Measurements from ENCODE around the gene HECTD2.
"Not testable (repeated sequence)": the region's sequence is repeated elsewhere in the genome, so short reads cannot be mapped to it uniquely, and the experiment has no call there.

The HECTD2 gene

DNA sequence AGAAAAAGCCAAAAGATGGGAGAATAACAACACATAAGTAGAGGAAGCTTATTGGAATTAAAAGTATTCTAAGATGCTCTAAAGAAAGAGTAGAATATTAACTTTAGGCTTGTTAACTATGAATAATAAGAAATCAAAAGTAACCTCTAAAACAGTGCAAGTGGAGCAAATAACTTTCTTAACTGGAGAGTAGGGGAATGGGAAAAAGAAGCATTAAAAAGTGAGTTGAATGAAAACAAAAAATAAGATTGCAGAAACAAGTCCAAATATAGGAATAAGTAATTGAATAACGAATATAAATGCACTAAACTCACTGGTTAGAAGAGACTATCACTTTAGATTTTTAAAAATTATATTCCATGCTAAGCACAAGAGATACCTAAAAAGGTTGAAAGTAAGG is 63.9 kb downstream of the HECTD2 start:
- DNase-seq (ENCODE audit: low spot score): no peak

DNA sequence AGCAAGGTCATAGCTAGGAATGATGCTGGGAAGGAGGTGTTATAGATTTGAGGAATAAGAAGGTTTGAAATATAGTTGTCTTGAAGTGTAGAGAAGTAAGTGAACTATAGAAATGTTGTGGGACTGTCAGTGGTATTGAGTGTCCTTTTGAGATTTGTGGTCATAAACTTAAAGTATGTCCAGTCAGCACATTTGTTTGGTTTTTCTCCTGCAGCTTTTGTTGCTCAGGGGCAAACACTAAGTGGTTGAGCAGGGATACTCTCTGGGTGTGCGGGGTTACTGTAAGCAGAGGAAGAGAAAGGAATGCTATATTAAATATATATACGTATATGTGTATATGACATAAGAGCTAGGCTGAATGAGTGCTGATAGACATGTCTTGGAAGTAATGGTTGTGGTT is 67.1 kb downstream of the HECTD2 start:
- DNase-seq (ENCODE audit: low spot score): no peak

- DNase-seq (ENCODE audit: low spot score): no peak
Measured at GRCh38 chr10:91479583-91479982, 69.4 kb downstream of the HECTD2 start.

- DNase-seq (ENCODE audit: low spot score): no peak
Measured at GRCh38 chr10:91487911-91488582, 77.9 kb downstream of the HECTD2 start.

DNA sequence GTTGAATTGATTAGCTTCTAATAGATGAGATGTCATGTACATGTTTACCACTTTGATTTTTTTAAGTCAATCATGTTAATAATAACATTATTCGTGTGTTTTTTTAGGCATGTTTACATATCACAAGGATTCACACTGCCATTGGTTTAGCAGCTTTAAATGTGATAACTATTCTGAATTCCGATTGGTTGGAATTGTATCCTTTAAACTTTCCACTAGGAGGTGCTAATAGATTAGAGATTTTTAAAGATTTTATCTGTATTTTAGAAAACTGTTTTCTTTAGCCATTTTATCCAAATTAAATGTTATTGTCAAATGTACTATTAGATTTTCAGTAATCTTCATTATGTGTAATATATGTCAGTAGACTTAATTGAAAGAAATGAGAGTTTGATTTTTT is 83.2 kb downstream of the HECTD2 start:
- DNase-seq (ENCODE audit: low spot score): no peak

DNA sequence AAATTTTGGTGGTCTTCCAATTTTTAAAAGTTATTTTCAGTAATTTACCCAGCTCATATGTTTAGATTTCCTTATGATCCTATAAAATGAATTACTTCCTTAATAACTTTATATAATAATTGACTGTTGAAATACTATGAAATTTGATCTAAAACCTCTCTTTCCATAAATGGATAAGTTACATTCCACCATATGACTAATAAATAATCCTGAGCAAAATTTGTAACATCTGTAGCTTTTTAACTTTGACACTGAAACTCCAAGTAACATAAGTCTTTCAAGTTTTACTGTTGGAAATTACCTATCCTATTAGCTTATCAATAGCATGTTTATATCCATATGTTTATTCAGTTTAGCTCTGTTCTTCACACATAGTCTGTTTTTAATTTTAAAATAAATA is 85.3 kb downstream of the HECTD2 start:
- no peak for DNase-seq (ENCODE audit: low spot score)

- no peak for DNase-seq (ENCODE audit: low spot score)
Measured at GRCh38 chr10:91496016-91496415, 85.9 kb downstream of the HECTD2 start.

DNA sequence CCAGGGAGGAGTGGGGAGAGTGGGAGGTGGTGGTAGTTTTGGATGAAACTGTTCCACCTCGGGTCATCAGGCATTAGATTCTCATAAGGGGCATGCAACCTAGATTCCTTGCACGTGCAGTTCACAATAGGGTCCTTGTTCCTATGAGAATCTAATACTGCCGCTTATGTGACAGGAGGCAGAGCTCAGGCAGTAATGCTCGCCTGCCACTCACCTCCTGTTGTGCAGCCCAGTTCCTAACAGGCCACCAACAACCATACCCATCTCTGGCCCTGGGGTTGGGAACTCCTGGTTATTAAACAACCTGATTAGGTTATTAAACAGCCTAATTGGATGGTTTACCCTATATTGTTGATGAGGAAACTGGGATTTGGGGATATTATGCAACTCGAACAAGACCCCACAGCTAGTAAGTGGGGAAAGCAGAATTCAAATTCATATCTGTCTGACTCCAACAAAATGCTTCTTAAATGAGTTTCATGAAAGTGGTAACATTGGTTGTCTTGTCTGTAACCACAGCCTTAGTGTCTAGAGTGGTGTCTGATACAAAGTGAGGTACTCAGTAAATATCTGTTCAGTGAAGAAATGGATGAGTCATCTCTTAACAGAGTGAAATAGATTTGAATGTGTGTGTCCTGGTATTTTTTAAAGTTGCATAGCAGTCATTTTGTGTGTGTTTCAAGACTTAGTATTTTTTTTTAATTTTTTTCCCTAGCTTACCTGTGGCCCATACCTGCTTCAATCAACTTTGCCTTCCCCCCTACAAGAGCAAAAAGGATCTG is 101.6 kb downstream of the HECTD2 start:
- no peak for DNase-seq (ENCODE audit: low spot score)

- no peak for DNase-seq (ENCODE audit: low spot score)
Measured at GRCh38 chr10:91512458-91512857, 102.3 kb downstream of the HECTD2 start.

GRCh38 chr10:91513598-91514424 is 103.7 kb downstream of the HECTD2 start:
- DNase-seq (ENCODE audit: low spot score): no peak

- DNase-seq (ENCODE audit: low spot score): no peak
Measured at GRCh38 chr10:91514787-91515186, 104.6 kb downstream of the HECTD2 start.

DNA sequence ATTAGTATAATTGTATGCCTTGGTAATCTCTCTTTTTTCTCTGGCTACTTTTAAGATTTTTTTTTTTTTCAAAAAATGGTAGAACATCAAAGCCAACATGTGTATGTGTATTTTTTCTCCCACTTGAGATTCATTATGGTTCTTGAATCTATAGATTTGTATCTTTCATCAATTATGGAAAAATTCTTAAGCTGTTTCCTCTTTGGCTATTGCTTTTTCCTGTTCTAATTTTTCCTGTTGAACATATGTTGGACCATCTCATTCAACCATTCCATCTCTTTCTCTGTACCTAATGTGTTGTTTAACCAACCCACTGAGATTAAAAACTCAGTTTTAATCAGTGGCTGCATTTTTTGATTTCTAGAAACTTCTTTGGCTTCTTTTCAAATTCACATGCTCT is 107.2 kb downstream of the HECTD2 start:
- DNase-seq (ENCODE audit: low spot score): no peak

- DNase-seq (ENCODE audit: low spot score): no peak
Measured at GRCh38 chr10:91519899-91520514, 109.9 kb downstream of the HECTD2 start.

- no peak for DNase-seq (ENCODE audit: low spot score)
Measured at GRCh38 chr10:91520661-91521060, 110.5 kb downstream of the HECTD2 start.

DNA sequence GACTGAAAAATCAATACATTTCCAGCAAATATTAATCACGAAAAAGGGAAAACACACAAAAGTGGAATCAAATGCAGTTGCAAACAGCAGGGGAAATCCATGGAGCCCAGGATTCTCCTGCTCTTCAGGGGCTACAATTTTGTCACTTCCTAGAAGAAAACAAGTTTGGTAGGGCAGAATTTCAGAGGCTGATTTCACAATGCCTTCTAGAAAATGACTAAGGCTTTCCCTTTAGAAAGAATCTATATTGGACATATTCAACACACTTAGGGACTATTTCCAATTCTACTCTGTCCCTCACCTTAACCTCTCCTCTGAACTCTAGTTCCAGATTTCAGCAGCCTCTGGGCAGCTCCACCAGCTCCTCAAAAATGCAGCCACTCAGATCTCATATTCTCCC is 111.3 kb downstream of the HECTD2 start:
- DNase-seq (ENCODE audit: low spot score): no peak

GRCh38 chr10:91525896-91526712 is 116.0 kb downstream of the HECTD2 start:
- DNase-seq (ENCODE audit: low spot score): no peak

DNA sequence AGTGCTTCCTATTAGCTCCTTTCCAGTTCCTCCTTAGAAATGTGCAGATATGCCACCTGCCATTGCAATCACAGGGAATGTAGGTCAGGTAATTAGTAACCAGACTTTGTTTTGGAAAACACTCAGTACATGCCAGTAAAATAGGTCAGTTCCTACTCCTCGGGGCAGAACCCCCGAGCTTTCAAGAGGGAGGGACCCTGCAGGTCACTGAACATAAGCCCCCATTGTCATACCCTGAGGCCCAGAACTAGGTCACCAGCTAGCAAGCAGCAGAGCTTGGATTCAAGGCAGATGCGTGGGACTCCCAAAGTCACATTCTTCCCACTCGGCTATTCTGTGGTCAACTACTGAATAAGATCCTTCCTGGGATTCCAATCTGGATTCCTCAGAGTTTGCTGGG is 117.9 kb downstream of the HECTD2 start:
- DNase-seq (ENCODE audit: low spot score): no peak

DNA sequence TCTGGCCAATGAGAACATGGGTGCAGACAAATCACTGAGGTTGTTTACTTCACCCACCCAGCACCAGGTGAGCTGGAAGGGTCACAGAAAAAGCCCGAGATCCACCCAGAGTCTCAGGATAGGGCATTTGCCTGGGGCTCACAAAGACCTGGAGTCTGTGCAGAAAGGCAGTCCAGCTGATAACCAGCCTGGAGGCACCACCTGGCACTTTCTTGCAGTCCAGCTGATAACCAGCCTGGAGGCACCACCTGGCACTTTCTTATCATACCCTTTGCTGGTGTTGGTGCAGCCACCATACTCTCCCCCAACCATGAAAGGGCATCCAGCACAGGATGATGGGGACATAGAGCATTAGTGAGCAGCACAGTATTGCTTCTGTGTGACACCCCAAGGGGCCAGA is 118.6 kb downstream of the HECTD2 start:
- no peak for DNase-seq (ENCODE audit: low spot score)

GRCh38 chr10:91534789-91535188 is 124.6 kb downstream of the HECTD2 start:
- DNase-seq (ENCODE audit: low spot score): not testable (repeated sequence)

DNA sequence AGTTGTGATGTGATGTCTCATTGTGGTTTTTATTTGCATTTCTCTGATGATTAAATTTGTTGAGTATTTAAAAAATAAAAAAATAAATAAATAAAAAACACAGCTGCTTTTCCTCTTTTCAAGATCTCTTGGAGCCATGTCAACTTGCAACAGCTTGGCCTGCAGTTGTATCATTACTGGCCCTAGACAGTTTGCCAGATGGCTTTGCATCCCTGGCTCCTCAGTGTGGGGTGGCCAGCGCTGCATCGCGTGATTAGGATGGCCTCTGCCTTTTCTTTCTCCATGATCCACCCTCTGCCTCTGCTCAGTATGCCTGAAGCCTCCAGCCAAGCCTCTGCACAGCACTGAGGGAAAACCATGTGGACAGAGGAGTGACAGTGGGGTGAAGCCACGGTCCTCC is 126.0 kb downstream of the HECTD2 start:
- no peak for DNase-seq (ENCODE audit: low spot score)

- DNase-seq (ENCODE audit: low spot score): no peak
Measured at GRCh38 chr10:91536733-91537132, 126.6 kb downstream of the HECTD2 start.

Data from D341Med (cell line).